ENCODE data around the gene CDON.
"Not testable (repeated sequence)": the region's sequence is repeated elsewhere in the genome, so short reads cannot be mapped to it uniquely, and the experiment has no call there.

Gene CDON

GRCh38 chr11:126048197-126048596 lies 14.5 kb downstream of the CDON start:
- DNase-seq (ENCODE audit: low read depth in 3 of 3): no peak

GRCh38 chr11:126046570-126047195 lies 16.0 kb downstream of the CDON start:
- no peak for DNase-seq (ENCODE audit: low read depth in 3 of 3)

GRCh38 chr11:126039485-126040271 lies 23.0 kb downstream of the CDON start:
- DNase-seq (ENCODE audit: low read depth in 3 of 3): no peak

GRCh38 chr11:126035718-126036117 lies 26.9 kb downstream of the CDON start:
- DNase-seq (ENCODE audit: low read depth in 3 of 3): no peak

- DNase-seq (ENCODE audit: low read depth in 3 of 3): no peak
These were observed 27.7 kb downstream of the CDON start for GRCh38 chr11:126034933-126035425.

GRCh38 chr11:126034039-126034932 lies 28.4 kb downstream of the CDON start:
- DNase-seq (ENCODE audit: low read depth in 3 of 3): no peak

GRCh38 chr11:126032375-126032774 lies 30.3 kb downstream of the CDON start:
- no peak for DNase-seq (ENCODE audit: low read depth in 3 of 3)

- no peak for DNase-seq (ENCODE audit: low read depth in 3 of 3)
These were observed 32.9 kb downstream of the CDON start for GRCh38 chr11:126029805-126030204.

GRCh38 chr11:126029237-126029636 lies 33.4 kb downstream of the CDON start:
- no peak for DNase-seq (ENCODE audit: low read depth in 3 of 3)

- DNase-seq (ENCODE audit: low read depth in 3 of 3): not testable (repeated sequence)
These were observed 34.1 kb downstream of the CDON start for GRCh38 chr11:126028534-126028933.

GRCh38 chr11:126026579-126026978 lies 36.1 kb downstream of the CDON start:
- no peak for DNase-seq (ENCODE audit: low read depth in 3 of 3)

GRCh38 chr11:126025822-126026221 lies 36.8 kb downstream of the CDON start:
- DNase-seq (ENCODE audit: low read depth in 3 of 3): no peak

GRCh38 chr11:126024123-126024522 lies 38.5 kb downstream of the CDON start:
- DNase-seq (ENCODE audit: low read depth in 3 of 3): no peak

- DNase-seq (ENCODE audit: low read depth in 3 of 3): no peak
These were observed 49.8 kb downstream of the CDON start for GRCh38 chr11:126012852-126013251.

- DNase-seq (ENCODE audit: low read depth in 3 of 3): no peak
These were observed 50.9 kb downstream of the CDON start for GRCh38 chr11:126011754-126012153.

GRCh38 chr11:126011265-126011664 lies 51.4 kb downstream of the CDON start:
- no peak for DNase-seq (ENCODE audit: low read depth in 3 of 3)

- no peak for DNase-seq (ENCODE audit: low read depth in 3 of 3)
These were observed 53.7 kb downstream of the CDON start for GRCh38 chr11:126008956-126009355.

GRCh38 chr11:126007238-126007637 lies 55.4 kb downstream of the CDON start:
- no peak for DNase-seq (ENCODE audit: low read depth in 3 of 3)

- DNase-seq (ENCODE audit: low read depth in 3 of 3): no peak
These were observed 56.6 kb downstream of the CDON start for GRCh38 chr11:126006068-126006467.

GRCh38 chr11:126002181-126002580 lies 60.5 kb downstream of the CDON start:
- DNase-seq (ENCODE audit: low read depth in 3 of 3): no peak

- DNase-seq (ENCODE audit: low read depth in 3 of 3): no peak
These were observed 63.3 kb downstream of the CDON start for GRCh38 chr11:125999234-125999880.

GRCh38 chr11:125998267-125998666 lies 64.4 kb downstream of the CDON start:
- no peak for DNase-seq (ENCODE audit: low read depth in 3 of 3)

Measured in stimulated activated CD4-positive, alpha-beta T cell treated with anti-CD3 and anti-CD28 coated beads, TNF-alpha, amount 100 ng/mL, for 48 hours (primary cell).